HG03280 (cell line): ENCODE data around the gene ZNF573.
A peak's percentile ranks its signal among the peaks of the same experiment; 100 is the strongest.
"Not testable (repeated sequence)": the region's sequence is repeated elsewhere in the genome, so short reads cannot be mapped to it uniquely, and the experiment has no call there.

ENCODE experiments used
- ATAC-seq: cut with Tn5 transposase; IDR thresholded peaks from one replicate; pipeline ENCODE4 v1.9.1; 2021; ENCODE audit warnings: mild to moderate bottlenecking, moderate library complexity; ENCODE audit not compliant: unreplicated experiment

The ZNF573 gene

DNA sequence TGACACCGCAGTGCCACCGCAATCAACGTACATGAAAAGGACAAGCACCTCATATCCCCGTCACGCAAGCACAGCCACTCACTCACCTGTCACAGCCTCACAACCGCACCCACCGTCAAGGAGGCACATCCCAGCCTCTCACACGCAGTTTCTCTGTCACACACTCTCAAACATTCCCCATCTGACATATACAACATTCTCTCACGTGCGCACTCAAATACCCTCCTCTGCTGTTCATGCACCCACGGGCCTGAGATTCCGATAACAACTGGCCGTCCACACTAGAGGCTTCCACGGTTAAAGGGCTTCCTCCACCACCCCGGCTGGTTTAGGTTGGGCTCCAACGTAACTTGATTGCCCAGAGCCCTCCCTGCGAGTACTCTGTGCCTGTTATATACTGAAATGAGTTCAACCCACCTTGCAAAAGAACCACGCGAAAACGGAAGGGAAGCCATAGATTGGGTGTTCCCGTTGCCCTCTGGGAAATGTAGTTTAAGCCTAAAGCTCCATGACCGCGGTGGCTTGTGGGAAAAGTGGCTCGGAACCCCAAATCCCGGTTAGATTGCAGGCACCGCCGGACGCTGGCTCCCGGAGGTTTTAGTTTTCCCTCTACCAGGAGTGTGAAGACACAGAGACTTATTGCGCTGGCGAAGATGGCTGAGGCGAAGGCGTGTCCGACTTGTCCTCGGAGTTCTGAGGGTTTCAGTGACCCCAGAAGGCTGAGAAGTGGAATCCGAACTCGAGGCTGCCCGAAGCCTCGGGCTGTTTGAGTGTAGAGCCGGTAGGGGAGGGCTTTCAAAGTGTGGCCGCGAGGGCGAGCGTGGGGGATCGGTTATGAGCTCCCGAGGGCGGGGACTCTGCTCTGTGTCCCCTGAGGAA is at the start of gene ZNF573:
Gene ZNF573, minus strand, starts transcription at position 460 of the 879 bp plus-strand sequence. CDS start 5,857 bp downstream, outside the sequence.
- ATAC-seq: peak; percentile 85

DNA sequence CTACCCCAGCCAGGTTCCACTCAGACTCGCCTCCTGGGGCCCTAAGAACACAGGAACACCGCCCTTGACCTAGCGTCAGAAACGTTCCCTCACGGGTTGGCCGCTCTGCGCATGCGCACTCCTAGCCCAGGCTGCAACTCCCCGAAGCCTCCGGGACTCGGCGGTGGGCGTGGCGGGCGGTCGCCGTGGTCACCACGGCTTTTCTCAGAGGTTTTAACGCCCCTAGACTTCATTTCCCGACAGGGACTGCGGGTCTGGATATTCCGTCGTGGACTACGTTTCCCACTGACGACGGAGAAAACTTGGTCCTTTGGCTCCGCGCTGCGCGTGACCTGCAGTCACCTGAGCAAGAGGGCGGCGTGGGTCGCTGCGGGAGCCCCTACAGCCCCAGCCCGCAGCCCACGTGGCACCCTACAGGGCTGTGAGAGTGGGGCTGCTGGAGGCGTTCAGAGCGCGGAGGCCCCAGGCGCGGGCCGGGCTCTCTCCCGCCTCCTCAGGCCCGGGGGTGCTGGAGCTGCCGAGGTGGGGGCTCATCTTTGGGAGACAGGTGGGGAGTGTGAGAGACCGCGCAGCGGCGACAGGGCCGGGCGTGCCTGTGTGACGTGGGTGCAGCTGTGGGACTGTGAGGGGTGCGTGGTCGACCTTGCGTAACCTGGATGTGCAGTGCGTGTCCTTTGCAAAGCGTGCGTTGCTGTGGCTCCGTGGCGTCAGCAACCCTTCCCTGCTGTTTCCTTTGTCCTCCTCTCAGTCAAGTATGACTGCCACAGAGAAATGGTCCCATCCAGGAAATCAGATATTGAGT is 38.0 kb upstream of the ZNF573 start:
- no peak for ATAC-seq

DNA sequence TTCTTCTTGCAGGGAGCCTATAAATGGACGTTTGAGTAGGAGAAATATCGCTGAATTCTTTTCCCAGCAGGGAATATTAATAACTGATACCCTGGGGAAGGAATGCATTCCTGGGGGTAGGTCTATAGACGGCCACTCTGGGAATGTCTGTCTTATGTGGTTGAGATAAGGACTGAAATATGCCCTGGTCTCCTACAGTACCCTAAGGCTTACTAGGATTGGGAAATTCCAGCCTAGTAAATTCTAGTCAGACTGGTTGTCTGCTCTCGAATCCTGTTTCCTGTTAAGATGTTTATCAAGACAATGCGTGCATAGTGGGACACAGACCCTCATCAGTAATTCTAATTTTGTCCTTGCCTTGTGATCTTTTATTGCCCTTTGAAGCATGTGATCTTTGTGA is 36.2 kb upstream of the ZNF573 start:
- ATAC-seq: not testable (repeated sequence)

DNA sequence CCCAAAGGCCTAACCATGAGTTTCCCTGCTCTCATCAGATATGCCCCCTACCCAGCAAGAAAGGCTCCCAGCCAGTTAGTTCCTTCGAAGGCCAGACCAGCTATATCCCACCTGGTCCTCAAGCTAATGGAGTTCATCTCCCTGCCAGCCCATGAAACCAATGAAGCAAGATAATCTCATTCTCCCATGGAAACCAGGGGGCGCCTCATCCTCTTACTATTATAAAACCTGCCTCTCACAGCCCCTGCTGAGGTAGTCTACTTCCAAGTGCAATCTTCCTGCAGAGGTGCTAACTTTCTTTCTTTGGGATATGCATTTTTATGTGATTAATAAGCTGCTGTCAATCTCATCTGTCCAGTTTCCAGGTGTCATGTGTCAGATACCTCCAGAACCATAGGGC is 34.0 kb upstream of the ZNF573 start:
- no peak for ATAC-seq

DNA sequence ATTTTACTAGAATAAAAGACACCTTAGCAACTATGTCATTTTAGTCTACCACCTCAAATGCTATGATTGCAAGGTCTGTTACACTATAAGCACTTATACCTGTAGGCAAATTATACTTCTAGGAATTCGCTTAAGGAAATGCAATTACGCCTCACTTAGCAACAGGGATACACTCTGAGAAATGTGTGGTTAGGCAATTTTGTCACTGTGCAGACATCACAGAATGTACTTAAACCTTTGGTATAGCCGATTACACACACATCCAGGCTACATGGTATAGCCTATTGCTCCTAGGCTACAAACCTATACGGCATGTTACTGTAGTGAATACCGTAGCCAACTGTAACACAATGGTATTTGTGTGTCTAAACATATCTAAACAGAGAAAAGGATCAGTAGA is 30.0 kb upstream of the ZNF573 start:
- ATAC-seq: no peak

DNA sequence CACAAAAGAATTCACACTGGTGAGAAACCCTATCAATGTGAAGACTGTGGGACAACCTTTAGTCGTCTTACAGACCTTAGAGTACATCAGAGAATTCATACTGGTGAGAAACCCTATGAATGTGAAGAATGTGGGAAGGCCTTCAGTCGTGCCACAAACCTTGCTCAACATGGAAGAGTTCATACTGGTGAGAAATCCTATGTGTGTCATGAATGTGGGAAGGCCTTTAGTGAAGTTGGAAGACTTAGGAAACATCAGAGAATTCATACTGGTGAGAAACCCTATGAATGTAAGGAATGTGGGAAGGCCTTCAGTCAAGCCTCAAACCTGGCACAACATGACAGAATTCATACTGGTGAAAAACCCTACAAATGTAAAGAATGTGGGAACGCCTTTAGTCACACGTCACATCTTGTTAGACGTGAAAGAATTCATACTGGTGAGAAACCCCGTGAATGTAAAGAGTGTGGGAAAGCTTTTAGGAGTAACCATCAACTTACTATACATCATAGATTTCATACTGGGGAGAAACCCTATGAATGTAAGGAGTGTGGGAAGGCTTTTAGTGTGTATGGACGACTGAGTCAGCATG is 24.0 kb upstream of the ZNF573 start:
- no peak for ATAC-seq

DNA sequence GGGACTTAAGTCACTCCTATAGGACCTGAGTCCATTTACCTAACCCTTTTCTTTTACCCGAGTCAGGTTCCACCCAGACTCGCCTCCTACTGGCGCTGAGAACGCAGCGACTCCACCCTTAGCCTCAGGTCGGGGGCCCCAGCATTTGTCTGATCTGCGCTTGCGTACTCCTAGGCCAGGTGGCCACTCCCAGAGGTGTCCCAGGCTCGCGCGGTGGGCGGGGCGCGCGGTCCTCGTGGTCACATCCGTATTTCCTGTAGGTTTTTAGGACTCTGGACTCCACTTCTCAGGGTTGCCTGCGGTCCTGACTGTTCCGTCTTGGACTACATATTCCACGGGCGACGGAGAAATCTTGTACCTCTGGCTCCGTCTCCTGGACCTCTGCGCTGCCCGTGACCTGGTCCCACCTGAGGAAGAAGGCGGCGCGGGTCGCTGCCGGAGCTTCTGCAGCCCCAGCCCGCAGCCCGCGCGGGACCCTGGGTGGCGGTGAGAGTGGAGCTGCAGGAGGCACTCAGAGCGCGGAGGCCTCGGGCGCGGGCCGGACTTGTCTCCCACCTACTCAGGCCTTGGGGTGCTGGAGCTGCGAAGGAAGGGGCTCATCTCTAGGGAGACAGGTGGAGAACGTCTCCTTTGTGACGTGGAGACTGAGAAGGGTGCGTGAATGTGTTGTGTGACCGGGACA is 11.0 kb upstream of the ZNF573 start:
- no peak for ATAC-seq

DNA sequence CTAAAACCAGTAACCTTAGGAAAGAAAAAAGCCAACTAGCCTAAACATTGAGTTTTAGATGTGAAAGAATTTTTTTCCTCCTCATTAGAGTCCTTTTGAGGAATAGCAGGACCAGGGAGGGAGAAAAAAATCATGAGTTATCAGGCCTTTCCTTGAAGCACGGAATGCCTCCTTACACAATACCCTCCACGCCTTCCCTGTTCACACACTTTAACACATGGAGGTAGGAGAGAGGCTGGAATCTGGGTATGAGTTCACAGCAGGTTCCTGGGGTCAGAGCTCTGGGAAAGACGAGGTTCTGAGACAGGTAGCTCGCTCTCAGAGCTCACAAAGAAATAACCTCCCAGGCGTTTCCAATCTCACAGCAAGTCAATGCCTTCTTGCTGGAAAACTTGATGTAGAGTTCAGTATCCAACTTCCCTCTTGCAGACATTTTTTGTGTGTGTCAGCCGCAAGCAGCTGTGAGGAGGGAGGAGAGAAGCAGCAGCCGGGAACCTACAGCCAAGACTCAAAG is 716 bp downstream of the ZNF573 start:
- ATAC-seq: no peak

DNA sequence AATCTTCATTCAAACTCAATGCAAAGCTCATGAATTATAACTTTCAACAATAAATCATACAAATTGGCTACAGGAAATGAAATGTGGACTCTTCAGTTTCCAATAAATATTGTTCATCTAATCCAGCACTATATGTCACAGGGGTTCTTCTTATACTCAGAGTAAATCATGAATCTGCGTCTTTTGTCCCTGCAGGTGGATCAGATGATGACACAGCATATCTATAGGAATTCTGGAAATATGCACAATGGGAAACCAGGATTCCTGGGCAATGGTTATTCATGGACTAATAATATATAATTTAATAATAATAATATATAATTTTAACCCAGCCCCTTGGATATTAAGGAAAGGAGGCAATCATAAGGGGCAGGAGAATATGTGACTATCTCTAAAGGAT is 8.4 kb downstream of the ZNF573 start:
- ATAC-seq: no peak

DNA sequence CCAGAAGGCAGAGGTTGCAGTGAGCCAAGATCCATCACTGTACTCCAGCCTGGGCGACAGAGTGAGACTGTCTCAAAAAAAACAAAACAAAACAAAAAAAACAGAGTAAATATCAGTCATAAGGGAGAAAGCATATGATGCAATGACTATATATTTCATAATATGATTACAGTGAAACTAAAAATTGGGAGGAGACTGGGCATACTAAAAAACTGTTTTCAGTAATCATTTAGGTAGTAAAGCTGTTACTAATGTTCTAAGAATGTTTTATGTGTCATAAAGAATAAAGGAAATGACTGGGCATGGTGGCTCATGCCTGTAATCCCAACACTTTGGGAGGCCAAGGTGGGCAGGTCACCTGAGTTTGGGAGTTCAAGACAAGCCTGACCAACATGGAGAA is 15.9 kb downstream of the ZNF573 start:
- no peak for ATAC-seq

DNA sequence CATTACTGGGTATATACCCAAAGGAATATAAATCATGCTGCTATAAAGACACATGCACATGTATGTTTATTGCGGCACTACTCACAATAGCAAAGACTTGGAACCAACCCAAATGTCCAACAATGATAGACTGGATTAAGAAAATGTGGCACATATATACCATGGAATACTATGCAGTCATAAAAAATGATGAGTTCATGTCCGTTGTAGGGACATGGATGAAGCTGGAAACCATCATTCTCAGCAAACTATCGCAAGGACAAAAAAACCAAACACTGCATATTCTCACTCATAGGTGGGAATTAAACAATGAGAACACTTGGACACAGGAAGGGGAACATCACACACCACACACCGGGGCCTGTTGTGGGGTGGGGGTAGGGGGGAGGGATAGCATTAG is 21.7 kb downstream of the ZNF573 start:
- ATAC-seq: not testable (repeated sequence)

DNA sequence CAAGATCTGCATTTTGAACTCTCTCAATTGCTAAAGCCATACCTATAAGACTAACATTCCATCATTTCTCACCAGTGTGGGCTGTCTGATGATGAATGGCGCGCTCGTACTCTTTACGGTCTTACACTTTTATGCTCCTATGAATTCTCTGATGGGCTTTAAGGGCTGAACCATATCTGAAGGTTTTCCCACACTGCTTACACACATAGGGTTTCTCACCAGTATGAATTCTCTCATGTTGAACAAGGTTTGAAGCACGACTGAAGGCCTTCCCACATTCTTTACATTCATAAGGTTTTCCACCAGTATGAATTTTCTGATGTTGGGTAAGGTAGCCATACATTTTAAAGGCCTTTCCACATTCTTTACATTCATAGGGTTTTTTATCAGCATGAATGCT is 41.0 kb downstream of the ZNF573 start:
- no peak for ATAC-seq

DNA sequence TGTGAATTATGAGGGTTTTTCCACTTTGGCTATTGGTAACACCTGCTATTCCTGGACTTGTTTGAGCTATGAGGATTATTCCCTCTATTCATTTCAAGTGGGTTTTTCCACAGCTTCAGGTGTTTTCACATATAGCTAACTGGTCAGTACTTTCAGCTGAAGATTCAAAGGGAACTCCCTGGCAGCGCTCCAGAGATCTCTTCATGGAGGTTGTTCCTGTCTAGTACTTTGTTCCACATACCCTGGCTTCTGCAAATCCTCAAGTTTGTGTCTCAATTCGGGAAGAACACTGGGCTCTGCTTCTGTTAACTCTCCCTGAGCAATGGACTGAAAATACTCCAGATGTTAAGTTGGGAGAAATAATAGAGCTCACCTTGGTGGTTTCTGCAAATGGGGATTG is 54.2 kb downstream of the ZNF573 start:
- no peak for ATAC-seq

DNA sequence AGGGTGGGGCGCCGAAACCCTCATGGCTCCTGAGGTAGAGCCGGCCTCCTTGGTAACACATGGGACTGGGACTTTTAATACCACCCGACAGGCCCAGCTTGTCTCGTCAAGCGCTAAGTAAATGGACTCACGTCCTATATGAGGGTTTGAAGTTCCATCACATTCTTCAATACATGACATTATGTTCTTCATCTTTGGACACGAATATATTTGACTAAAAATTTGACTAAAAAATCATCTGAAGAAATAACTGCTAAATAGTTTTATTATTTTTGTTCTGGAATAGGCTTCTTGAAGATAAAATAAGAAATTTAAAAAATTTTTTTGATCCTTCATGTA is 59.5 kb downstream of the ZNF573 start:
- no peak for ATAC-seq

DNA sequence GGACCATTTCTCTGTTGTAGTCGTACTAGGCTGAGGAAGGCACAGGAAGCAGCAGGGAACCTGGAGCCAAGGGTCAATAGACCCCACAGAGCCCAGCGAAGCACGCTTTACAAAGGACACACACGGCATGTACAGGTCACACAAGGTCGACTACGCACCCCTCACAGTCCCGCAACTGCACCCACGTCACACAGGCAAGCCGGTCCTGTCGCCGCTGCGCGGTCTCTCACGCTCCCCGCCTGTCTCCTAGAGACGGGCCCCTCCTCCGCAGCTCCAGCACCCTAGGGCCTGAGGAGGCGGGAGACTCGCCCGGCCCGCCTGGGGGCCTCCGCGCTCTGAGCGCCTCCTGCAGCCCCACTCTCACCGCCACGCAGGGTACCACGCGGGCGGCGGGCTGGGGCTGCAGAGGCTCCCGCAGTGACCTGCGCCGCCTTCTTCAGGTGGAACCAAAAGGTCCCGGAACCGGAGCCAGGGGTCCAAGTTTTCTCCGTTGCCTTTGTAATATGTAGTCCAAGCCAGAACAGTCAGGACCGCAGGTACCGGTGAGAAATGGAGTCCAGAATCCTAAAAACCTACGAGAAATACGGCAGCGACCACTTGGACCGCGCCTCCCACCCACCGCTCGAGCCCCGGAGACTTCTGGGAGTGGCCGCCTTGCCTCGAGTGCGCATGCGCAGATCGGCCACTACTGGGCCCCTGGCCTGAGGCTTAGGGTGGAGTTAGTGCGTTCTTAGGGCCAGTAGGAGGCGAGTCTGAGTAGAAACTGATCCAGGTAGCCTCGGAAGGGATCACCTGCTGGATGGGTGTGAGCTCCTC is 60.1 kb downstream of the ZNF573 start, which contains the start of gene ZNF607:
Gene ZNF607, minus strand, starts transcription at position 651 of the 816 bp plus-strand sequence. CDS start 8,143 bp downstream, outside the sequence.
- ATAC-seq: peak; percentile 96

DNA sequence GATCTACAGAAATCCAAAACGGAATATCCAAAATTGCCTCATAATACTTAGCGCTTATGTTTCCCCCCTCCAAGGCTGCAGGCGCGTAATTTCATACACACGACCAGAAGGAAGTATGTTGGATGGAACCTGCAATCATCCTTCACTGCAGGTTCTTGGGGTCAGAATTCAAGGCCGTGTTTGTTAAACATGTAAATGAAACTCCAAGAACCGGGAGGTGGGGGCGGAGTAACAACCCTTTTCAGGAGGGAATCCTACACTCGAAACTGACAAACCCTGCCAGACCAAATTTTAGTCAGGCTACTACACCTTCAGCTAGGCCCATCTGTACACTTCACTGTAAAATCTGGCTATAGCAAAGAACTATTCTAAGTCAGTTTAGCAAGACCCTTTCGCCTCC is 61.1 kb downstream of the ZNF573 start:
- ATAC-seq: no peak

DNA sequence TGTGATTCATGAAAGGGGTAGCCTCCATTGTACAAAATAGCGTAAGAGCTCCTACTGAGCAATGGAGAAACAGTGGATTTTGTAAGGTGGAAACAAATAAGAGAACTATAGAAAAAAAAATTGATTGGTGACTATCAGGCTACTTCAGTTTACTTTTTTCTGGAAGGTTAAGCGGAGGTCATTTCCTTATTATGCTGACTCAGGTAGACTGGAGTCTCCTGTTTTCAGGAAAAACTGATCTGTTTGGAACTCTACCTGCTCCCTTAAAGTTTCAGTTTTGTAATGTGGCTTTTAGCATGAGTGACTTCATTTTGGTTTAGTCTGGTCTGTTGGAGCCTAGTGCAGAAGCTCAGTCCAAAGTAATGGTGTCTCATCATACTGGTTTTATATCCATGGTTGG is 63.2 kb downstream of the ZNF573 start:
- ATAC-seq: no peak

DNA sequence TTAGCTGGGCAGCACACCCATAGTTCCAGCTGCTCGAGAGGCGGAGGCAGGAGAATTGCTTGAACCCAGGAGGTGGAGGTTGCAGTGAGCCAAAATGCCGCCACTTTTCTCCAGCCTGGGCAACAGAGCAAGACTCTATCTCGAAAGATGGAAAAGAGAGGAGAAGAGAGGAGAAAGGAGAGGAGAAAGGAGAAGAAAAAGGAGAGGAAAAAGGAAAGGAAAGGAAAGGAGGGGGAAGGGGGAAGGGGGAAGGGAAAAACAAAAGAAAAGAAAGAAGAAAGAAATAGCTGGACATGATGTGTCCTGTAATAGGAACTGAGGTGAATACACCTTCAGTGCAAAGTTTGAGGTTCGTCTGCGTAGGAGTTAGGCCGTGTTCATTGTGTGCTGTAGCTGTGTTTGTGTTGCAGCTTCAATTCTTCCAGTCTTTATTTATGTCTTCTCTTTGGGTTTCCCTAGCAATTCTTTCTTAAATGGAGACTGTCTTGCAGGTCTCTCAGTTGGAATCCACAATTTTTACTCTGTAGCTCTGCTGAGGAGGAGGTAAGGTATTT is 73.3 kb downstream of the ZNF573 start:
- no peak for ATAC-seq

DNA sequence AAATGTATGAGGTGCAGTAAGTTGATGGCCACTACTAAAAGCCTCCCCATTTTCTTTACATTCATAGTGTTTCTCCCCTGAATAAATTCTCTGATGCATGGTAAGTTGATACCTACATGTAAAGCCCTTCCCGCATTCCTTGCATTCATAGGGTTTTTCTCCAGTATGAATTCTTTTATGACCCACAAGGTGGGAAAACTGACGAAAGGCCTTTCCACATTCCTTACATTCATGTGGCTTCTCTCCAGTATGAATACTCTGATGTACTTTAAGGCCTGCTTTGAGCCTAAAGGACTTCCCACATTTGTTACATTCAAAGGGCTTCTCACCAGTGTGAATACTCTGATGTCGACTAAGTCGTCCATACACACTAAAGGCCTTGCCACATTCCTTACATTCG is 80.3 kb downstream of the ZNF573 start:
- no peak for ATAC-seq

DNA sequence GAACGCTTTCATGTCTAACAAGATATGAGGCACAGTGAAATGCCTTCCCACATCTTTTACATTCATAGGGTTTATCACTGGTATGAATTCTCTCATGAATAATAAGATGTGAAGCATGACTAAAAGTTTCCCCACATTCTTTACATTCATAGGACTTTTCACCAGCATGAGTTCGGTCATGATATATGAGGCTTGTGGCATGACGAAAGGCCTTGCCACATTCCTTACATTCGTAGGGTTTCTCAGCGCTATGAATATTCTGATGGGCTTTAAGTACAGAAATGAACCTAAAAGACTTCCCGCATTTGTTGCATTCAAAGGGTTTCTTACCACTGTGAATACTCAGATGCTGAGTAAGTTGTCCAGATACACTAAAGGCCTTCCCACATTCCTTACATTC is 81.2 kb downstream of the ZNF573 start:
- ATAC-seq: no peak
